IPS-18a (cell line): Measurements from ENCODE around the gene ARHGAP8.

Source experiments
- H3K27ac ChIP-seq: one replicate; pipeline ENCODE4 v1.5.1; 2013; ENCODE audit warnings: low read length
- H3K27me3 ChIP-seq: one replicate; pipeline ENCODE4 v1.6.1; 2013; ENCODE audit warnings: mild to moderate bottlenecking, low read length; ENCODE audit not compliant: control insufficient read depth, insufficient read depth
- H3K36me3 ChIP-seq: one replicate; pipeline ENCODE4 v1.6.1; 2013; ENCODE audit warnings: low read depth, low read length; ENCODE audit not compliant: control insufficient read depth
- H3K4me1 ChIP-seq: one replicate; pipeline ENCODE4 v1.6.1; 2013; ENCODE audit warnings: low read depth, low read length; ENCODE audit not compliant: control insufficient read depth
- H3K4me3 ChIP-seq: one replicate; pipeline ENCODE4 v1.5.1; 2013; ENCODE audit warnings: low read length
- H3K9ac ChIP-seq: one replicate; pipeline ENCODE4 v1.6.1; 2013; ENCODE audit warnings: mild to moderate bottlenecking, low read length, moderate library complexity
- H3K9me3 ChIP-seq: one replicate; pipeline ENCODE4 v1.6.1; 2013; ENCODE audit warnings: low read depth, low read length; ENCODE audit not compliant: control insufficient read depth

The ARHGAP8 gene

DNA sequence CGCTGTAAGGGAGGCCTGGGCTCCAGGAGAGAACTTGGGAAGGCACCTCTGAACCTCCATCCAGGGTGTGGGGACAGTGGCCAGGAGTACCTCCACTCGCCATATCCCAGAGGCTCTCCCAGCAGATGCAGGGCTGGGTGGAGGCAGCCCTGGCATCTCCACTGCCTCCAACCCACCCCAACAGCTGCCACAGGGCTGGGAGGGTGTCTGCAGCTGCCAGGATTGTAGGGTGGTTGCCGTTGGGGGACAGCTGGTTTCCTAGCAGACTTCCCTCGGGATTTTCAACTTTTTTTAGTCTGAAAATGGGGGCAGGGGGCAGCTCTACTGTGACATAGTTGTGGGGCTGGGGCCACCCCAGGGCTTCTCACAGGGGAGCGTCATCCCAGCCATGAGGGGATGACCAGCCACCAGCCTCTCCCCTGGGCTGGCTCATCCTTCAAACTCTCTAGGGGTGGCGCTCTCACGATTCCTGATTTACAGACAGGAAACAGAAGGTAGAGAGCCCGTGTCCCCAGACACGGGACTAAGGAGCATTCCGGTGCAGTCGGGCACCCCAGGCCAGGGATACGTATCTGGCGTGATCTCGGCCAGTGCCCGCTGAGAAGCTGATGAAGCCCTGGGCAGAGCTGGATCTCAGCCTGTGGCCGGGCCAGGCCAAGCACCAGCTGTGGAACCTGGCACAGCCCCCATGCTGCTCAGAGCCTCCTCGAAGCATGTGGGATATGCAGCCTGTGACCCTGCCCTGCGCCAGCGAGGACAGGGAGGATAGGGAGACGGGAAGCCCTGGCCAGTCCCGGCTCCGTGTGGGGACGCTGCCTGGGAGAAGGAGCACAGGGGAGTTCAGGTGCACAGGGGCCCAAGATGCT lies 40.5 kb upstream of the ARHGAP8 start:
- Histone ChIP-seq H3K9ac (no peak overlapping the region), H3K4me1 (no peaks in the 10 kb centered on the region), H3K36me3 (no peaks in the 10 kb centered on the region), H3K27me3 (no peaks in the 10 kb centered on the region), H3K9me3 (no peaks in the 10 kb centered on the region), H3K27ac (no peak overlapping the region), H3K4me3 (no peak overlapping the region)

- H3K4me3 ChIP-seq = no peak overlapping the region
- no peaks in the 10 kb centered on the region for H3K27me3 ChIP-seq
- H3K9me3 ChIP-seq = no peaks in the 10 kb centered on the region
- no peak overlapping the region for H3K9ac ChIP-seq
- H3K4me1 ChIP-seq = no peaks in the 10 kb centered on the region
- H3K27ac ChIP-seq = no peak overlapping the region
- no peaks in the 10 kb centered on the region for H3K36me3 ChIP-seq
Observed at GRCh38 chr22:44712962-44713361, 39.4 kb upstream of the ARHGAP8 start.

- Histone ChIP-seq H3K9ac (no peak overlapping the region), H3K9me3 (no peaks in the 10 kb centered on the region), H3K27me3 (no peaks in the 10 kb centered on the region), H3K27ac (no peak overlapping the region), H3K4me1 (no peaks in the 10 kb centered on the region), H3K36me3 (no peaks in the 10 kb centered on the region), H3K4me3 (no peak overlapping the region)
Observed at GRCh38 chr22:44714703-44715350, 37.5 kb upstream of the ARHGAP8 start.

GRCh38 chr22:44718418-44718817 lies 34.0 kb upstream of the ARHGAP8 start:
- no peak overlapping the region for H3K9ac ChIP-seq
- no peaks in the 10 kb centered on the region for H3K27me3 ChIP-seq
- no peak overlapping the region for H3K4me3 ChIP-seq
- H3K9me3 ChIP-seq = no peaks in the 10 kb centered on the region
- H3K4me1 ChIP-seq = peaks cover 9% of the 10 kb centered on the region
- no peaks in the 10 kb centered on the region for H3K36me3 ChIP-seq
- no peak overlapping the region for H3K27ac ChIP-seq

GRCh38 chr22:44719586-44720368 lies 32.6 kb upstream of the ARHGAP8 start:
- Histone ChIP-seq H3K36me3 (no peaks in the 10 kb centered on the region), H3K27me3 (no peaks in the 10 kb centered on the region), H3K9ac (no peak overlapping the region), H3K9me3 (no peaks in the 10 kb centered on the region), H3K4me3 (no peak overlapping the region), H3K27ac (no peak overlapping the region), H3K4me1 (peaks cover 9% of the 10 kb centered on the region)

GRCh38 chr22:44721213-44721612 lies 31.2 kb upstream of the ARHGAP8 start:
- no peaks in the 10 kb centered on the region for H3K36me3 ChIP-seq
- peaks cover 9% of the 10 kb centered on the region for H3K4me1 ChIP-seq
- H3K27ac ChIP-seq = no peak overlapping the region
- no peaks in the 10 kb centered on the region for H3K9me3 ChIP-seq
- no peak overlapping the region for H3K4me3 ChIP-seq
- no peak overlapping the region for H3K9ac ChIP-seq
- H3K27me3 ChIP-seq = no peaks in the 10 kb centered on the region

DNA sequence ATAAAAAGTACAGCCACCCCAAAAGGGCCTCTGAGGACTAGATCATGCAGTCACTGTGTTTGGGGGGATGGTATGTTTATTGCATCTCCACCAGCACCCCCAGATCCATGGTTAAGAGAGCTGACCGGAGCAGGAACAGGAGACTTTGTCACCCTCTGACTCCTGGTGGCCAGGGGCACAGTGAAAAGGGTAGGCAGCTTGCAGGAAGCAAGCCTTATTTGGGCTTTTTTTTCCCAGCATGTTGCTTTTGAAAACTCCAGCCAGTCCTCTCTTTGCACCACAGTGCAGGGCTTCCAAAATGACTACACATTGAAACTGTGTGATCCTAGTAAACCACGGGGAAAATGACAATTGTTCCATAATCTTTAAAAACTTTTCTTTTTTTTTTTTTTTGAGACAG lies 29.8 kb upstream of the ARHGAP8 start:
- Histone ChIP-seq H3K27me3 (no peaks in the 10 kb centered on the region), H3K9ac (no peak overlapping the region), H3K9me3 (no peaks in the 10 kb centered on the region), H3K4me3 (no peak overlapping the region), H3K27ac (no peak overlapping the region), H3K36me3 (no peaks in the 10 kb centered on the region), H3K4me1 (peaks cover 9% of the 10 kb centered on the region)

DNA sequence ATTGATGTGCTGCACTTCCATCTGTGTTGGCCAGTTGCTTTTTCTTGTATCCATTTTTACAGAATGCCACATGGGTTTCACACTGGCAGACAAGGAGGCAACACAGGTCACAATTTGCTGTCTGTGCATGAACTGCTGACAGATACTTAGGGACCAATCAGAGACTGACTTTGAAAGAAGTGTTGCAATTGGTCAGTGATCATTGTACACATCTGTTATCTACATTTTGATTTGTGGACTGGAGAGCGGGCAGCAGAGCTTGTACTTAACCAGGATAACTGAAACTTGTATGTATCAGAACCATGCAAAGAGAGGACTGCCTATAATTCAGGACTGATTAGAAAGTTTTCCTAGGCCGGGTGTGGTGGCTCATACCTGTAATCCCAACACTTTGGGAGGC lies 28.6 kb upstream of the ARHGAP8 start:
- H3K36me3 ChIP-seq = no peaks in the 10 kb centered on the region
- no peak overlapping the region for H3K9ac ChIP-seq
- peaks cover 9% of the 10 kb centered on the region for H3K4me1 ChIP-seq
- H3K27me3 ChIP-seq = no peaks in the 10 kb centered on the region
- H3K4me3 ChIP-seq = no peak overlapping the region
- no peak overlapping the region for H3K27ac ChIP-seq
- no peaks in the 10 kb centered on the region for H3K9me3 ChIP-seq

- Histone ChIP-seq H3K27me3 (no peaks in the 10 kb centered on the region), H3K4me3 (no peak overlapping the region), H3K4me1 (peaks cover 9% of the 10 kb centered on the region), H3K9ac (no peak overlapping the region), H3K9me3 (no peaks in the 10 kb centered on the region), H3K27ac (no peak overlapping the region), H3K36me3 (no peaks in the 10 kb centered on the region)
Observed at GRCh38 chr22:44724416-44724815, 28.0 kb upstream of the ARHGAP8 start.

DNA sequence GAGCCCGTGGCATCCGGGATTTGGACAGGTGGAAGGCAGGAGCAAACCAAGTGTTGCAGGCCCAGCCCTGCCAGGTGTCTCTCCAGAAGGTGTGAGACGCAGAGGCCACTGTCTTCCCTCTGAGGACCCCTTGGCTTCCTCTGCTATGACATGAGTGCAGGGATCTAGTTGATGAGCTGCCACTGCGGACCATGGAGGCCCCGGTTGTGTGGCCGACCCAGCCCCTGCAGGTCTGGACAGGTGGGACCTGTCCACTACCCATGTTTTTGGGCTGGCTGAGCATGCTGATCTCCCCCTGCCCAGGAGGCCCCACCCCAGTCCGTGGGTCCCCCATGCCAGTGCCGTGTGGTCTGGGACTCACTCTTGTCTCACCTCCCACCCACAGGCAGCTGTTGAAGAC lies 27.5 kb upstream of the ARHGAP8 start:
- Histone ChIP-seq H3K27me3 (no peaks in the 10 kb centered on the region), H3K27ac (no peak overlapping the region), H3K4me1 (peaks cover 9% of the 10 kb centered on the region), H3K9ac (no peak overlapping the region), H3K36me3 (no peaks in the 10 kb centered on the region), H3K4me3 (no peak overlapping the region), H3K9me3 (no peaks in the 10 kb centered on the region)

DNA sequence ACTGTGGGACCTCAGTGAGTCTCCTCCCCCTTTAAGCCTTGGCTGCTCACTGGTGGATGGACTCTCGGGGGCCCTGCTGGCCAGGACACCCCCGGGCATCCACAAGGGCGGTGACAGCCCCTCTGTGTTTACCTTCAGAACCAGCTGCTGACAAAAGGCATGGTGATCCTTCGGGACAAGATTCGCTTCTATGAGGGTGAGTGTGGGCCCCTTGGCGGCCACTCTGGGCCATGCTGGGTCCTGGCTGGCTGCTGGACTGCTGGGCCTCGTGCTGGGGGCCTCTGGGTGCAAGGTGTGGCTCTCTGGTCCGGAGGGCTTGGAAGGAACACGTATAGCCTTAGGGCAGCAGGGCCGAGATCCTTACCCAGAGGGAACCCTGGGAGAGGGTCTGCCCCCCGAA lies 25.9 kb upstream of the ARHGAP8 start:
- Histone ChIP-seq H3K36me3 (no peaks in the 10 kb centered on the region), H3K4me1 (peaks cover 3% of the 10 kb centered on the region), H3K9me3 (no peaks in the 10 kb centered on the region), H3K27ac (no peak overlapping the region), H3K9ac (no peak overlapping the region), H3K27me3 (no peaks in the 10 kb centered on the region), H3K4me3 (no peak overlapping the region)
